Neural cell (in vitro differentiated cells): ENCODE measurements around the gene DNMT3A. TPM values are rescaled to one million over a fixed set of nuclear protein-coding genes. Genes with fewer than 3 reads are reported as not detected.

Source experiments
- H2AFZ ChIP-seq: fragments of 200-600, 300-800 bp; sonication (generic), shearing (Covaris generic); 2 replicates; pipeline ENCODE4 v1.6.0; 2014; ENCODE audit warnings: low read depth, mild to moderate bottlenecking, antibody characterized with exemption, low read length, moderate library complexity
- H3F3A ChIP-seq: fragments of 200-600 bp; shearing (Covaris generic); 2 replicates; pipeline ENCODE4 v1.6.1; 2016; ENCODE audit warnings: mild to moderate bottlenecking, moderate library complexity, mixed read lengths, antibody characterized with exemption, low read length; ENCODE audit not compliant: insufficient read depth, poor library complexity, severe bottlenecking
- H3K27ac ChIP-seq: fragments of 200-600, 300-800 bp; sonication (generic), shearing (Covaris generic); 2 replicates; pipeline ENCODE4 v1.5.1; 2014; ENCODE audit warnings: mild to moderate bottlenecking, low read length, moderate library complexity
- H3K27me3 ChIP-seq: fragments of 300-800, 200-600 bp; sonication (generic), shearing (Covaris generic); 2 replicates; pipeline ENCODE4 v1.6.0; 2014; ENCODE audit warnings: mild to moderate bottlenecking, low read depth, low read length, moderate library complexity; ENCODE audit not compliant: insufficient read depth
- H3K36me3 ChIP-seq: fragments of 300-800, 200-600 bp; sonication (generic), shearing (Covaris generic); 2 replicates; pipeline ENCODE4 v1.5.1; 2014; ENCODE audit warnings: mild to moderate bottlenecking, antibody characterized with exemption, low read length, moderate library complexity; ENCODE audit not compliant: insufficient read depth
- H3K4me2 ChIP-seq: fragments of 300-800, 200-600 bp; sonication (generic), shearing (Covaris generic); 2 replicates; pipeline ENCODE4 v1.6.0; 2014; ENCODE audit warnings: mild to moderate bottlenecking, low read length
- H3K4me3 ChIP-seq: fragments of 300-800, 200-600 bp; sonication (generic), shearing (Covaris generic); 2 replicates; pipeline ENCODE4 v1.5.1; 2014; ENCODE audit warnings: mild to moderate bottlenecking, low read length, moderate library complexity
- H3K79me2 ChIP-seq: fragments of 200-600 bp; shearing (Covaris generic); replicated peaks from 2 replicates; pipeline ENCODE4 v1.6.0; 2014; ENCODE audit warnings: mild to moderate bottlenecking, low read length, moderate library complexity; ENCODE audit not compliant: insufficient read depth
- H3K9ac ChIP-seq: fragments of 300-800, 200-600 bp; sonication (generic), shearing (Covaris generic); 2 replicates; pipeline ENCODE4 v1.6.1; 2016; ENCODE audit warnings: mild to moderate bottlenecking, low read length, mixed read lengths
- H3K9me2 ChIP-seq: fragments of 200-600 bp; shearing (Covaris generic); 2 replicates; pipeline ENCODE4 v1.6.1; 2016; ENCODE audit warnings: mild to moderate bottlenecking, low read length, mixed read lengths; ENCODE audit not compliant: insufficient read depth
- H3K9me3 ChIP-seq: fragments of 200-600, 300-800 bp; sonication (generic), shearing (Covaris generic); 2 replicates; pipeline ENCODE4 v1.6.1; 2016; ENCODE audit warnings: mild to moderate bottlenecking, mixed run types, low read length, moderate library complexity, mixed read lengths
- H4K20me1 ChIP-seq: fragments of 200-600 bp; shearing (Covaris generic); 2 replicates; pipeline ENCODE4 v1.6.1; 2016; ENCODE audit warnings: mild to moderate bottlenecking, mixed run types; ENCODE audit not compliant: insufficient read depth
- EP300 ChIP-seq: fragments of 450-650 bp; conservative IDR thresholded peaks from 2 replicates; pipeline ENCODE4 v1.6.1; 2014; ENCODE audit warnings: antibody characterized with exemption, mild to moderate bottlenecking, moderate library complexity; ENCODE audit not compliant: poor library complexity, severe bottlenecking
- EZH2 ChIP-seq: fragments of 200-600, 300-800 bp; shearing (Covaris generic), sonication (generic); IDR thresholded peaks from 2 replicates; pipeline ENCODE4 v1.6.1; 2014; ENCODE audit warnings: antibody characterized with exemption, low read length, borderline replicate concordance, mild to moderate bottlenecking; ENCODE audit not compliant: insufficient read depth, poor library complexity, severe bottlenecking
- MXI1 ChIP-seq: fragments of 450-650 bp; conservative IDR thresholded peaks from 2 replicates; pipeline ENCODE4 v1.6.1; 2014; ENCODE audit warnings: antibody characterized with exemption, mild to moderate bottlenecking; ENCODE audit not compliant: poor library complexity, severe bottlenecking
- POLR2AphosphoS5 ChIP-seq: IDR thresholded peaks from 2 replicates; pipeline ENCODE4 v1.6.1; 2012
- RAD21 ChIP-seq: fragments of 450-650 bp; conservative IDR thresholded peaks from 2 replicates; pipeline ENCODE4 v1.6.1; 2014; ENCODE audit warnings: antibody characterized with exemption, mild to moderate bottlenecking, moderate library complexity
- SMC3 ChIP-seq: fragments of 450-650 bp; conservative IDR thresholded peaks from 2 replicates; pipeline ENCODE4 v1.6.1; 2014; ENCODE audit warnings: antibody characterized with exemption, mild to moderate bottlenecking, moderate library complexity; ENCODE audit not compliant: poor library complexity
- TAF1 ChIP-seq: IDR thresholded peaks from 2 replicates; pipeline ENCODE4 v1.6.1; 2012; ENCODE audit warnings: low read depth
- polyA plus RNA-seq: library from polyadenylated mRNA; depleted of rRNA; stranded (reverse); fragments of >200 nt; gene quantifications from 2 replicates; pipeline ENCODE4 v1.2.3, GENCODE V29; 2014
- TF ChIP-seq, protein P1 (sequence below): fragments of 450-650 bp; IDR thresholded peaks from 2 replicates; pipeline ENCODE4 v1.5.1; 2014; ENCODE audit warnings: antibody characterized with exemption, mild to moderate bottlenecking, moderate library complexity; ENCODE audit not compliant: poor library complexity, severe bottlenecking
- TF ChIP-seq, protein P2 (sequence below): IDR thresholded peaks from 2 replicates; pipeline ENCODE4 v1.6.1; 2012; ENCODE audit warnings: borderline replicate concordance

DNMT3A gene
- polyA plus RNA-seq, 1 donor from 2014 or later = 33.0 TPM

DNA sequence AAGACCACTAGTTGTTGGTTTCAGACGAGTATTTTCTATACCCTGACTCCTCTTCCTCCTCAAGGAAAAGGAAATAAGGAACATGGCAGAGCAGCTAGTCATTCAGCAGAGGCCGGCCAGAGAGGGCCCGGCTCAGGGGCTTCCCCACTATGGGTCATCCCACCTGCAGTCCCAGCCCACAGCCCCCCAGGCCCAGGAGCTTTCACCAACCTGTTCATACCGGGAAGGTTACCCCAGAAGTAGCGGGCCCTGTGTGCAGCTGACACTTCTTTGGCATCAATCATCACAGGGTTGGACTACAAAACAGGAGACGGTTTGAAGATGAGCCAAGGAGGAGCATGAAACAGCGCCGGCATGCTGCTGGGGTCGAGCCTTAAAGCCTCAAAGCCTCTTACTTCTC lies 102.8 kb downstream of the DNMT3A start:
- no peaks in the 10 kb centered on the region for H3K9me3 ChIP-seq
- no peak overlapping the region for H3K4me3 ChIP-seq
- H3K27ac ChIP-seq = no peak overlapping the region
- H3K4me2 ChIP-seq = no peak overlapping the region
- H3K27me3 ChIP-seq = no peaks in the 10 kb centered on the region
- no peaks in the 10 kb centered on the region for H3K79me2 ChIP-seq
- H4K20me1 ChIP-seq = no peaks in the 10 kb centered on the region
- H3K9me2 ChIP-seq = no peaks in the 10 kb centered on the region
- H3K36me3 ChIP-seq = no peaks in the 10 kb centered on the region
- TF ChIP-seq EP300 = no peak
- no peaks in the 10 kb centered on the region for H3F3A ChIP-seq
- no peak overlapping the region for H3K9ac ChIP-seq
- no peak overlapping the region for H2AFZ ChIP-seq

DNA sequence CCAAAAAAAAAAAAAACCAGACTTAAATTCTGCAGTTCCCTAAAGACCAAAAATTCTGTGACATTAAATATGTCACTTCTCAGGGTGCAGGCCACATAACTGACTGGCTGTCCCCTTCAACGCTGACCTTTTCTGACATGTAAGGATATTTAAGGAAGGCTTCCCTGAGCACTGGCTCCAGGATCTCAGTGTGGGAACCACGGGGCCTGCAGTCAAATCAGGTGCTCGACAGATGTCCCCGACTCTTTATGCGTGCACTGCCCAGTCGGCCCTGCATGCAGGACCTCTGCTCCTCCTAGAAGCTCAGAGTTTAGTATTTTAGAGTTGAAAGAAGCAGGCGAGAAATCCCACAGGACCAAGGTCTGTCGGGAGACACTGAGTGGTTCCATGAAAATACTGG lies 104.0 kb downstream of the DNMT3A start:
- Histone ChIP-seq H3K9me2 (no peaks in the 10 kb centered on the region), H3K9ac (no peak overlapping the region), H3F3A (no peaks in the 10 kb centered on the region), H2AFZ (no peak overlapping the region), H3K4me2 (no peak overlapping the region), H3K4me3 (no peak overlapping the region), H3K27me3 (no peaks in the 10 kb centered on the region), H4K20me1 (no peaks in the 10 kb centered on the region), H3K9me3 (no peaks in the 10 kb centered on the region), H3K27ac (no peak overlapping the region), H3K36me3 (no peaks in the 10 kb centered on the region), H3K79me2 (no peaks in the 10 kb centered on the region)
- TF ChIP-seq TAF1 (no peak), EZH2 (no peak), SMC3 (no peak), MXI1 (no peak), RAD21 (no peak), POLR2AphosphoS5 (no peak)
- TF ChIP-seq, protein P1, sequence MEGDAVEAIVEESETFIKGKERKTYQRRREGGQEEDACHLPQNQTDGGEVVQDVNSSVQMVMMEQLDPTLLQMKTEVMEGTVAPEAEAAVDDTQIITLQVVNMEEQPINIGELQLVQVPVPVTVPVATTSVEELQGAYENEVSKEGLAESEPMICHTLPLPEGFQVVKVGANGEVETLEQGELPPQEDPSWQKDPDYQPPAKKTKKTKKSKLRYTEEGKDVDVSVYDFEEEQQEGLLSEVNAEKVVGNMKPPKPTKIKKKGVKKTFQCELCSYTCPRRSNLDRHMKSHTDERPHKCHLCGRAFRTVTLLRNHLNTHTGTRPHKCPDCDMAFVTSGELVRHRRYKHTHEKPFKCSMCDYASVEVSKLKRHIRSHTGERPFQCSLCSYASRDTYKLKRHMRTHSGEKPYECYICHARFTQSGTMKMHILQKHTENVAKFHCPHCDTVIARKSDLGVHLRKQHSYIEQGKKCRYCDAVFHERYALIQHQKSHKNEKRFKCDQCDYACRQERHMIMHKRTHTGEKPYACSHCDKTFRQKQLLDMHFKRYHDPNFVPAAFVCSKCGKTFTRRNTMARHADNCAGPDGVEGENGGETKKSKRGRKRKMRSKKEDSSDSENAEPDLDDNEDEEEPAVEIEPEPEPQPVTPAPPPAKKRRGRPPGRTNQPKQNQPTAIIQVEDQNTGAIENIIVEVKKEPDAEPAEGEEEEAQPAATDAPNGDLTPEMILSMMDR = no peak

DNA sequence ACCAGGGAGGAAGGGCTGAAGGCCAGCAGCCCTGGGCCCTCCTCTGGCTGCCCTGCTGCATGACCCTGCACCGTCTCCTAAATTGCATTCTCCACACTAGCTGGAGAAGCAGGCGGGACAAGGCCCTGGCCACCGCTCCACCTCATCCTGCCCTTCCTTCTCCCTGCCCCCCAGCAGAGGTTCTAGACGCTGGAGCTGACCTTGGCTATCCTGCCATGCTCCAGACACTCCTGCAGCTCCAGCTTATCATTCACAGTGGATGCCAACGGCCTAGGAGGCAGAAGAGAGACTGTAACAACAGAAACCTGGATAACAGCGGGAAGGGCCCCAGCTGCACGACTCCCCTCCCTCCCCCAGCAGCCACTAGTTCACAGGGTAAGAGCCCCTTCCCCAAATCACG lies 105.0 kb downstream of the DNMT3A start:
- no peak for TF ChIP-seq SMC3
- no peak for TF ChIP-seq EZH2
- no peak for TF ChIP-seq TAF1
- TF ChIP-seq POLR2AphosphoS5 = no peak
- no peak for TF ChIP-seq RAD21
- TF ChIP-seq, protein P2, sequence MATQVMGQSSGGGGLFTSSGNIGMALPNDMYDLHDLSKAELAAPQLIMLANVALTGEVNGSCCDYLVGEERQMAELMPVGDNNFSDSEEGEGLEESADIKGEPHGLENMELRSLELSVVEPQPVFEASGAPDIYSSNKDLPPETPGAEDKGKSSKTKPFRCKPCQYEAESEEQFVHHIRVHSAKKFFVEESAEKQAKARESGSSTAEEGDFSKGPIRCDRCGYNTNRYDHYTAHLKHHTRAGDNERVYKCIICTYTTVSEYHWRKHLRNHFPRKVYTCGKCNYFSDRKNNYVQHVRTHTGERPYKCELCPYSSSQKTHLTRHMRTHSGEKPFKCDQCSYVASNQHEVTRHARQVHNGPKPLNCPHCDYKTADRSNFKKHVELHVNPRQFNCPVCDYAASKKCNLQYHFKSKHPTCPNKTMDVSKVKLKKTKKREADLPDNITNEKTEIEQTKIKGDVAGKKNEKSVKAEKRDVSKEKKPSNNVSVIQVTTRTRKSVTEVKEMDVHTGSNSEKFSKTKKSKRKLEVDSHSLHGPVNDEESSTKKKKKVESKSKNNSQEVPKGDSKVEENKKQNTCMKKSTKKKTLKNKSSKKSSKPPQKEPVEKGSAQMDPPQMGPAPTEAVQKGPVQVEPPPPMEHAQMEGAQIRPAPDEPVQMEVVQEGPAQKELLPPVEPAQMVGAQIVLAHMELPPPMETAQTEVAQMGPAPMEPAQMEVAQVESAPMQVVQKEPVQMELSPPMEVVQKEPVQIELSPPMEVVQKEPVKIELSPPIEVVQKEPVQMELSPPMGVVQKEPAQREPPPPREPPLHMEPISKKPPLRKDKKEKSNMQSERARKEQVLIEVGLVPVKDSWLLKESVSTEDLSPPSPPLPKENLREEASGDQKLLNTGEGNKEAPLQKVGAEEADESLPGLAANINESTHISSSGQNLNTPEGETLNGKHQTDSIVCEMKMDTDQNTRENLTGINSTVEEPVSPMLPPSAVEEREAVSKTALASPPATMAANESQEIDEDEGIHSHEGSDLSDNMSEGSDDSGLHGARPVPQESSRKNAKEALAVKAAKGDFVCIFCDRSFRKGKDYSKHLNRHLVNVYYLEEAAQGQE = no peak
- H3K9me3 ChIP-seq = no peaks in the 10 kb centered on the region
- H3K4me3 ChIP-seq = no peak overlapping the region
- no peak overlapping the region for H2AFZ ChIP-seq
- no peak overlapping the region for H3K9ac ChIP-seq
- H3K27me3 ChIP-seq = no peaks in the 10 kb centered on the region
- H3K4me2 ChIP-seq = no peak overlapping the region
- no peaks in the 10 kb centered on the region for H4K20me1 ChIP-seq
- H3F3A ChIP-seq = no peaks in the 10 kb centered on the region
- H3K9me2 ChIP-seq = no peaks in the 10 kb centered on the region
- no peaks in the 10 kb centered on the region for H3K79me2 ChIP-seq
- H3K36me3 ChIP-seq = no peaks in the 10 kb centered on the region
- no peak overlapping the region for H3K27ac ChIP-seq
